ENCODE results near the gene ARHGEF2.

ARHGEF2 gene

DNA sequence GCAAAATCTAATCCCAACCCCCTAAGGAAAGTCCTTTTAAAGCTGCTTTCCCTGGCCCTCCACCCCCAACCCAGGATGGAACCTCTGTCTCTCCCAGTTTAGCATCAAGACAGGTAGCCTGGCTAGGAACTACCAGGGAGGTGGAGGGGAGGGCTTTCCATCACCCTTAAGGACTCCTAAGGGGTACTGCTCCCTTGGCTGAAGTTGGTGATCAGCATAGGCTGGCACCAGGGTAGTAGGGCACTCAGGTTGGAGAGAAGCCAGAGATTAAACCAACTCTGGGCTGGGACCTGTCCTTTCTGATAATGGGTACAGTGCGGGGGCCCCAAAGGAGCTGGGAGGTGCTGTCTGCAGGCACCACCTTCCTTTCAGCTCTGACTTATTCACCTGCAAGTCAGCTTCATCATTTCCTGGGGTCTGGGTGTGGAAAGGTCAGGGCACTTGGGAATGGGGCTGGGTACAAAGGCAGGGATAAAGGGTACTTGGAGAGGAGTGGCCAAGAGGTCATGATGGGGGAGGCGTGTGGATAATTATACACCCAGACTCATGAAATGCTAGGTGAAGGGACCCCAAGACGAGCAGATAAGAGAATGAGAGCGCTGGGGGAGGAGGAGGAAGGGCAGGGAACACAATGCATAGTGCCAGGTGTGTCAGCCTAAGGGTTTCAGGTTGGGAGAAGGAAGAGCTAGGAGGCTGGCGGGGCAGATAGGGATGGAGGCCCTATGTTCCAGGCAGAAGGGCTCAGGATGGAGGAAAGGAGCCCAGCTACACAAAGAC lies 1.2 kb downstream of the ARHGEF2 start:
- Histone ChIP-seq H2BK120ac (ENCODE audit: low read depth, low read length) (peak overlapping the region; percentile 92), H2AFZ (ENCODE audit: low read length) (peak overlapping the region; percentile 88), H3K27me3 (ENCODE audit: control insufficient read depth in 3 of 3, insufficient read depth in 3 of 3, low read depth in 1 of 3, low read length in 3 of 3) (no peaks in the 10 kb centered on the region), H3K9ac (ENCODE audit: low read depth, low read length, poor library complexity) (peak overlapping the region; percentile 95), H3K79me1 (ENCODE audit: low read depth, low read length) (peaks cover 4% of the 10 kb centered on the region), H2BK15ac (ENCODE audit: low read length) (no peak overlapping the region), H4K8ac (ENCODE audit: low read depth, low read length) (no peak overlapping the region), H3K4ac (ENCODE audit: low read length) (no peak overlapping the region), H3K23ac (ENCODE audit: low read depth, low read length, poor library complexity) (peak overlapping the region; percentile 38), H2BK5ac (ENCODE audit: low read length) (peak overlapping the region; percentile 95), H3K4me1 (ENCODE audit: control insufficient read depth in 2 of 2, insufficient read depth in 1 of 2, low read depth in 1 of 2, low read length in 2 of 2) (peaks cover 31 to 37% of the 10 kb centered on the region in 2 donors), H3K27ac (replicated peaks; ENCODE audit: low read length) (peak overlapping the region; percentile 89), H4K91ac (ENCODE audit: low read depth, low read length, poor library complexity) (no peak overlapping the region), H3K4me3 (ENCODE audit: low read length in 2 of 2) (peak overlapping the region; percentile 75 to 95), H3K4me2 (ENCODE audit: insufficient read depth, low read length, poor library complexity, severe bottlenecking) (peak overlapping the region; percentile 81), H3K14ac (ENCODE audit: low read length) (peak overlapping the region; percentile 95), H3K18ac (ENCODE audit: low read length) (peak overlapping the region; percentile 99), H2BK12ac (ENCODE audit: low read length) (peak overlapping the region; percentile 85), H3K9me3 (replicated peaks in 1 of 2; ENCODE audit: control insufficient read depth in 2 of 2, insufficient read depth in 1 of 2, low read depth in 1 of 2, low read length in 2 of 2) (no peaks in the 10 kb centered on the region), H3K36me3 (replicated peaks in 1 of 2; ENCODE audit: control insufficient read depth in 2 of 2, insufficient read depth in 2 of 2, low read length in 2 of 2) (peaks cover 0 to 21% of the 10 kb centered on the region in 2 donors), H2AK5ac (ENCODE audit: low read depth, low read length) (peak overlapping the region; percentile 66)
- no CpG with 5 or more reads among the region's 5 CpGs for WGBS, 2 donors (ENCODE audit: extremely low coverage in 2 of 2, insufficient read length in 2 of 2, insufficient replicate concordance in 1 of 2)
- no peak for DNase-seq (ENCODE audit: low spot score)

DNA sequence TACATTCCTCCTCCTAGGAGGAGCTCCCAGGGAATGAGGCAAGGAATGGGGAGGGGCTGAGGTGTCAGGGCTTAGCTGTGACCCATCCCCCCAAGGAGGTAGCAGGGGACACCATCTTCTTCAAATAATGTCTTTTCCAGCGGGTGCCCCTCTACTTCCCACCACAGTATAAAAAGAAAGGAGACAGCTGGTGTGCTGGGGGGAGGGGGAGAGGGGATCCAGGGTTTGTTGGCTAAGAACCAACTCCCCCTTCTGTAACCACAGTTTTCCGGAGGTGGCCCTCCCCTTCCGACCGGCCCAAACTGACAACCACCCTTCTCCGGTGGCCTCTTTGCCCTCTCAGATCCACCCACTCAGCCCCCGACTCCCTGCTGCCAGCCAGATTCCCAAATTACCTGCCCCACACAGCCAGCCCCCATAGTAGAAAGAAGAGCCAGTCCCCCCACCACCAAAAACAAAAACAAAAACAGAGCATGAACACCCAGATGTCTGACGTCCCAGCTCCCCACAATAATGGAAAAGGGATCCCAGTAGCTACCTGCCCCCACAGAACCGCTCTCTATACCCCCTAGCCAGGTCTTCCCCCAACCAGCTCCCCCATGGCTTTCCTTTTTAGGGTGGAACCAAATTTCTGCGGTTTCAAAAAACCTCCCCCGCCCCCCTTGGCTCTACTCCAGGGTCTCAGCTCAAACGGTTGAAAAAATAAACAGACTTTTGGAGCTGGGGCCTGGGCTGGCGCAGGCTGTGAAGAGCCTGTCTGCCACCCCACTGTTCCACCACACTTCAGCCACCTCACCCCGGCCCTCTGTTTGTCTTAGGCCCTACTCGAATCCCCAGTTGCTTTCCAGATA lies 2.1 kb downstream of the ARHGEF2 start:
- H2BK12ac ChIP-seq (ENCODE audit: low read length): no peak overlapping the region
- peak overlapping the region; percentile 48 for H2BK120ac ChIP-seq (ENCODE audit: low read depth, low read length)
- peak overlapping the region; percentile 75 to 95 for H3K4me3 ChIP-seq (ENCODE audit: low read length in 2 of 2)
- H3K18ac ChIP-seq (ENCODE audit: low read length): peak overlapping the region; percentile 38
- no peak overlapping the region for H2AFZ ChIP-seq (ENCODE audit: low read length)
- peak overlapping the region; percentile 95 for H2BK5ac ChIP-seq (ENCODE audit: low read length)
- no peak overlapping the region for H4K91ac ChIP-seq (ENCODE audit: low read depth, low read length, poor library complexity)
- no peak overlapping the region for H2AK5ac ChIP-seq (ENCODE audit: low read depth, low read length)
- no peaks in the 10 kb centered on the region for H3K9me3 ChIP-seq (replicated peaks in 1 of 2; ENCODE audit: control insufficient read depth in 2 of 2, insufficient read depth in 1 of 2, low read depth in 1 of 2, low read length in 2 of 2)
- peaks cover 31 to 37% of the 10 kb centered on the region in 2 donors for H3K4me1 ChIP-seq (ENCODE audit: control insufficient read depth in 2 of 2, insufficient read depth in 1 of 2, low read depth in 1 of 2, low read length in 2 of 2)
- no CpG with 5 or more reads among the region's 14 CpGs for WGBS, 2 donors (ENCODE audit: extremely low coverage in 2 of 2, insufficient read length in 2 of 2, insufficient replicate concordance in 1 of 2)
- no peak overlapping the region for H3K9ac ChIP-seq (ENCODE audit: low read depth, low read length, poor library complexity)
- H2BK15ac ChIP-seq (ENCODE audit: low read length): no peak overlapping the region
- no peak overlapping the region for H4K8ac ChIP-seq (ENCODE audit: low read depth, low read length)
- no peak overlapping the region for H3K14ac ChIP-seq (ENCODE audit: low read length)
- H3K23ac ChIP-seq (ENCODE audit: low read depth, low read length, poor library complexity): no peak overlapping the region
- peak overlapping the region; percentile 81 for H3K4me2 ChIP-seq (ENCODE audit: insufficient read depth, low read length, poor library complexity, severe bottlenecking)
- H3K79me1 ChIP-seq (ENCODE audit: low read depth, low read length): peaks cover 6% of the 10 kb centered on the region
- H3K27me3 ChIP-seq (ENCODE audit: control insufficient read depth in 3 of 3, insufficient read depth in 3 of 3, low read depth in 1 of 3, low read length in 3 of 3): no peaks in the 10 kb centered on the region
- no peak overlapping the region for H3K4ac ChIP-seq (ENCODE audit: low read length)
- no peak for DNase-seq (ENCODE audit: low spot score)
- H3K36me3 ChIP-seq (replicated peaks in 1 of 2; ENCODE audit: control insufficient read depth in 2 of 2, insufficient read depth in 2 of 2, low read length in 2 of 2): peaks cover 0 to 21% of the 10 kb centered on the region in 2 donors
- peak overlapping the region; percentile 89 for H3K27ac ChIP-seq (replicated peaks; ENCODE audit: low read length)

DNA sequence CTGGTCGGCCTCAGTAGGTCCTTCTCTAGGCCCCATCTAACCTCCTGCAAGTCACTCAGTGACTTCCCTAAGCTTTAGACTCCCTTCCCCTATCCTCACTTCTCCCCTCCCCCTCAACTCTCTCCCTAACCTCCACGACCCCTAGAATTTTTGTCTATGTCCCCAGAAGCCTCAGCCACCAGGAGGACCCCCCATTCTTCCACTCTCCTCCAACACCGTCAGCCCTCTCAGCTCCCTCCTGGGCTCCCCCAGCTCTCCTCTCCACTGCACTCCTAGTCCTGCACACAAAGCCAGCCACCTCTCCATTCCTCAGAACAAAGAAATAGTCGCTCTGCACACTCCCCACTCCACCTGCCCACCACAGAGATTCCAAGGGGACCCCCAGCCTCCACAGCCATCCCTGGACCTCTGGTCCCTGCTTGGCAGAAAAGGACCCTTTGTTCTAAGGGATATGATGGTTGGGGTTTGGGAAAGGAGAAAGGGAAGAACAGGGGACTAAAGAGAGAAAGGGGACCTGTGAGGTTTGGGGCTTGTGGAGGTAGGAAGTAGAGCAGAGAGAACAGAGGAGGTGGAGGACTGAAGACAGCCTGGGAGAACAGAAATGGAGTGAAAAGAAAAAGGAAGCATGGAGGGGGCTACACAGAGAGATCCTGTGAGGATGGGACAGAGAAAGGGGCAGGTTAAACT lies 2.8 kb downstream of the ARHGEF2 start:
- Histone ChIP-seq H3K9me3 (replicated peaks in 1 of 2; ENCODE audit: control insufficient read depth in 2 of 2, insufficient read depth in 1 of 2, low read depth in 1 of 2, low read length in 2 of 2) (no peaks in the 10 kb centered on the region), H4K91ac (ENCODE audit: low read depth, low read length, poor library complexity) (no peak overlapping the region), H2BK5ac (ENCODE audit: low read length) (peak overlapping the region; percentile 95), H3K23ac (ENCODE audit: low read depth, low read length, poor library complexity) (no peak overlapping the region), H3K18ac (ENCODE audit: low read length) (peak overlapping the region; percentile 83), H3K27ac (replicated peaks; ENCODE audit: low read length) (peak overlapping the region; percentile 89), H2AK5ac (ENCODE audit: low read depth, low read length) (peak overlapping the region; percentile 51), H2BK12ac (ENCODE audit: low read length) (no peak overlapping the region), H3K14ac (ENCODE audit: low read length) (no peak overlapping the region), H4K8ac (ENCODE audit: low read depth, low read length) (no peak overlapping the region), H3K79me1 (ENCODE audit: low read depth, low read length) (peaks cover 10% of the 10 kb centered on the region), H3K4me3 (ENCODE audit: low read length in 2 of 2) (peak overlapping the region; percentile 75 to 95), H2AFZ (ENCODE audit: low read length) (no peak overlapping the region), H3K4ac (ENCODE audit: low read length) (no peak overlapping the region), H3K36me3 (replicated peaks in 1 of 2; ENCODE audit: control insufficient read depth in 2 of 2, insufficient read depth in 2 of 2, low read length in 2 of 2) (peaks cover 0 to 24% of the 10 kb centered on the region in 2 donors), H3K4me1 (ENCODE audit: control insufficient read depth in 2 of 2, insufficient read depth in 1 of 2, low read depth in 1 of 2, low read length in 2 of 2) (peaks cover 36 to 42% of the 10 kb centered on the region in 2 donors), H2BK120ac (ENCODE audit: low read depth, low read length) (peak overlapping the region; percentile 69), H2BK15ac (ENCODE audit: low read length) (peak overlapping the region; percentile 59), H3K4me2 (ENCODE audit: insufficient read depth, low read length, poor library complexity, severe bottlenecking) (peak overlapping the region; percentile 81), H3K27me3 (ENCODE audit: control insufficient read depth in 3 of 3, insufficient read depth in 3 of 3, low read depth in 1 of 3, low read length in 3 of 3) (no peaks in the 10 kb centered on the region), H3K9ac (ENCODE audit: low read depth, low read length, poor library complexity) (peak overlapping the region; percentile 15)
- DNase-seq (ENCODE audit: low spot score): no peak
- WGBS, 2 donors (ENCODE audit: extremely low coverage in 2 of 2, insufficient read length in 2 of 2, insufficient replicate concordance in 1 of 2): 100% methylated on average over 1 of the region's 4 CpGs; no CpG with 5 or more reads in 1 of the 2 donors
